Sigmoid colon (tissue), 7 donors: Measurements from ENCODE around the gene AFTPH. TPM values are rescaled to one million over a fixed set of nuclear protein-coding genes. Genes with fewer than 3 reads are reported as not detected.
A peak's percentile ranks its signal among the peaks of the same experiment; 100 is the strongest.

ENCODE experiments used
- DNase-seq: peaks from one replicate; pipeline ENCODE4 v3.0.0-alpha.2; 2019
- H3K27ac ChIP-seq, 4 donors: fragments of 200-600 bp; sonication (generic); one replicate each; pipeline ENCODE4 v1.5.1; 2016 to 2019; ENCODE audit warnings: mild to moderate bottlenecking in 1 of 4
- H3K27me3 ChIP-seq, 3 donors: fragments of 200-600 bp; sonication (generic); one replicate each; pipeline ENCODE4 v1.5.1; 2019; ENCODE audit warnings: mild to moderate bottlenecking in 1 of 3
- H3K36me3 ChIP-seq, 4 donors: fragments of 200-600 bp; sonication (generic); one replicate each; pipeline ENCODE4 v1.5.1; 2016 to 2019
- H3K4me1 ChIP-seq, 4 donors: fragments of 200-600 bp; sonication (generic); one replicate each; pipeline ENCODE4 v1.5.1; 2017 to 2019
- H3K4me3 ChIP-seq, 4 donors: fragments of 200-600 bp; sonication (generic); one replicate each; pipeline ENCODE4 v1.5.1; 2017 to 2019; ENCODE audit warnings: mild to moderate bottlenecking in 2 of 4, moderate library complexity in 1 of 4
- H3K9me3 ChIP-seq, 4 donors: fragments of 200-600 bp in 3 of 4; sonication (generic) in 3 of 4; one replicate each; pipeline versions ENCODE4 v1.5.1 to v1.6.1; 2013 to 2019
- CTCF ChIP-seq, 4 experiments: fragments of 450-650 bp in 3 of 4; fragments of 200-600 bp in 1 of 4; IDR thresholded peaks; one replicate each; pipeline ENCODE4 v1.5.1; 2016 to 2019; ENCODE audit warnings: antibody characterized with exemption in 4 of 4, mild to moderate bottlenecking in 3 of 4, moderate library complexity in 2 of 4
- EP300 ChIP-seq, 4 donors: sonication (generic); formaldehyde crosslinking; IDR thresholded peaks; one replicate each; pipeline ENCODE4 v1.6.1; 2017; ENCODE audit warnings: antibody characterized with exemption in 4 of 4
- POLR2A ChIP-seq, 2 donors: fragments of 450-650 bp; IDR thresholded peaks; one replicate each; pipeline ENCODE4 v1.6.1; 2016; ENCODE audit warnings: antibody characterized with exemption in 2 of 2, mild to moderate bottlenecking in 2 of 2, moderate library complexity in 2 of 2
- POLR2AphosphoS5 ChIP-seq, 4 donors: sonication (generic); formaldehyde crosslinking; IDR thresholded peaks; one replicate each; pipeline ENCODE4 v1.6.1; 2017; ENCODE audit warnings: antibody characterized with exemption in 4 of 4
- WGBS, 2 donors: extraction: QIAGEN DNeasy Blood & Tissue Kit; methylation state at CpG; one replicate each; pipeline ENCODE4 v1.1.7; 2013; 5-methylcytosine and 5-hydroxymethylcytosine counted together
- intact Hi-C: fragments of 100-400 bp; cut with DNase I; formaldehyde crosslinking; loops from one replicate; pipeline ENCODE4 v1.15.1; 2023
- polyA plus RNA-seq, 3 donors: library from polyadenylated mRNA; stranded (reverse); fragments of 200-250 nt; gene quantifications; one replicate each; pipeline ENCODE4 v1.2.3, GENCODE V29; 2013
- total RNA-seq, 4 donors: library from RNA; depleted of rRNA; stranded (reverse); fragments of >200 nt; gene quantifications; one replicate each; pipeline ENCODE4 v1.1.0, GENCODE V29; 2016
- donor health status: healthy with polysubstance abuse.
- donor health status: Bipolar disorder and iron deficiency.
- donor health status: healthy.

AFTPH gene
- total and polyA plus RNA-seq, 7 donors = 35.7 to 60.1 (median 43.5) TPM

GRCh38 chr2:64613276-64613675 is 89.1 kb downstream of the AFTPH start:
- Histone ChIP-seq H3K4me1 (peaks cover 0 to 20% (median 9%) of the 10 kb centered on the region in 4 donors), H3K36me3 (no peaks in the 10 kb centered on the region), H3K27me3 (no peaks in the 10 kb centered on the region), H3K27ac (no peak overlapping the region), H3K4me3 (no peak overlapping the region), H3K9me3 (no peaks in the 10 kb centered on the region)
- no peak for TF ChIP-seq POLR2AphosphoS5 (IDR thresholded peaks at IDR 0.05)
- no peak for TF ChIP-seq CTCF (IDR thresholded peaks at IDR 0.05)
- TF ChIP-seq EP300 (IDR thresholded peaks at IDR 0.05) = no peak
- no peak for TF ChIP-seq POLR2A (IDR thresholded peaks at IDR 0.05)
- intact Hi-C loops = no loop called here
- 76 to 79% methylated on average over 7 of the region's 7 CpGs for WGBS, 2 donors
- peak; percentile 25 for DNase-seq

GRCh38 chr2:64615192-64615763 is 91.2 kb downstream of the AFTPH start:
- H3K9me3 ChIP-seq = no peaks in the 10 kb centered on the region
- DNase-seq = peak; percentile 55
- no peak for TF ChIP-seq CTCF (IDR thresholded peaks at IDR 0.05)
- no peak for TF ChIP-seq POLR2A (IDR thresholded peaks at IDR 0.05)
- TF ChIP-seq EP300 (IDR thresholded peaks at IDR 0.05) = no peak
- TF ChIP-seq POLR2AphosphoS5 (IDR thresholded peaks at IDR 0.05) = no peak
- intact Hi-C loops = no loop called here
- no peaks in the 10 kb centered on the region for H3K36me3 ChIP-seq
- H3K4me1 ChIP-seq = peaks cover 0 to 11% (median 5%) of the 10 kb centered on the region in 4 donors
- no peaks in the 10 kb centered on the region for H3K27me3 ChIP-seq
- no peak overlapping the region for H3K27ac ChIP-seq
- WGBS, 2 donors = 90 to 93% methylated on average over 6 of the region's 6 CpGs
- no peak overlapping the region for H3K4me3 ChIP-seq

- Histone ChIP-seq H3K27me3 (no peaks in the 10 kb centered on the region), H3K9me3 (no peaks in the 10 kb centered on the region), H3K27ac (no peak overlapping the region), H3K4me1 (peaks cover 0 to 11% (median 5%) of the 10 kb centered on the region in 4 donors), H3K4me3 (no peak overlapping the region), H3K36me3 (no peaks in the 10 kb centered on the region)
- no peak for TF ChIP-seq POLR2AphosphoS5 (IDR thresholded peaks at IDR 0.05)
- no peak for TF ChIP-seq CTCF (IDR thresholded peaks at IDR 0.05)
- no peak for TF ChIP-seq POLR2A (IDR thresholded peaks at IDR 0.05)
- TF ChIP-seq EP300 (IDR thresholded peaks at IDR 0.05) = no peak
- DNase-seq = peak; percentile 53
- 97 to 98% methylated on average over 7 of the region's 7 CpGs for WGBS, 2 donors
- intact Hi-C loops = no loop called here
Observed at GRCh38 chr2:64615844-64616536, 91.9 kb downstream of the AFTPH start.

DNA sequence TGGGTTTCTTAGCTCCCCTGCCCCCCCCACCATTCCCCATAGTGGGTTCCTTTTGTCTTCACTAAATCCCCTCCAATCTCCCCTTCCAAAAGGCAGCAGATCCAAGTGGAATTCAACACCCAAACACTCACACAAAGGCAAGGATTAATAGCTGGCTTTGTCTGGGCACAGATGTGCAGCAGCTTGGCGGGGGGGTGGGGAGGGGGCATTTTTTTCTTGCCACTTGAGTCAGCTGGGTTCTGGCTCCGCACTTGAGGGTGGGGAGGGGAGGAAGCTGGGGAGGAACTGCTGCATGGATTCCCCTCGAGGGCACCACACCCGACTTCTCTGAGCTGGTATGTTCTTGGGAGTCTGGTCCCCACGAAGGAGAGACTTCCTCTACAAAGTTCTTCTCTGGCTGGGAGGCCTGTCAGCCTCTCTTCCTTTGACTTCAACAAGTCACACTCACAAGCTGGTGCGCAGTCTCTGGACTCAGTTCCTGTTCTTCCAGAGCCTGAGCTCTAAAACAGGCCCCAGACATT is 93.6 kb downstream of the AFTPH start:
- intact Hi-C loops = no loop called here
- Histone ChIP-seq H3K4me1 (peaks cover 0 to 11% (median 5%) of the 10 kb centered on the region in 4 donors), H3K36me3 (no peaks in the 10 kb centered on the region), H3K27ac (no peak overlapping the region), H3K4me3 (no peak overlapping the region), H3K27me3 (no peaks in the 10 kb centered on the region), H3K9me3 (no peaks in the 10 kb centered on the region)
- TF ChIP-seq EP300 (IDR thresholded peaks at IDR 0.05) = no peak
- TF ChIP-seq CTCF (IDR thresholded peaks at IDR 0.05) = no peak
- TF ChIP-seq POLR2A (IDR thresholded peaks at IDR 0.05) = no peak
- TF ChIP-seq POLR2AphosphoS5 (IDR thresholded peaks at IDR 0.05) = no peak
- peak; percentile 48 for DNase-seq
- WGBS, 2 donors = 45 to 68% methylated on average over 6 of the region's 6 CpGs
